Endothelial cell (in vitro differentiated cells): ENCODE results near the gene ZNF841. TPM values are rescaled to one million over a fixed set of nuclear protein-coding genes. Genes with fewer than 3 reads are reported as not detected.
A peak's percentile ranks its signal among the peaks of the same experiment; 100 is the strongest.

Experiments
- DNase-seq: peaks from one replicate; pipeline ENCODE4 v3.0.0; 2021; ENCODE audit warnings: low spot score
- H3K27ac Mint-ChIP-seq: one replicate; pipeline ENCODE4 v1.8.0; 2021; ENCODE audit warnings: mixed read lengths, inconsistent platforms; ENCODE audit not compliant: unreplicated experiment
- H3K27me3 Mint-ChIP-seq: one replicate; pipeline ENCODE4 v1.8.0; 2021; ENCODE audit warnings: mild to moderate bottlenecking, moderate library complexity, mixed read lengths, inconsistent platforms; ENCODE audit not compliant: unreplicated experiment
- H3K36me3 Mint-ChIP-seq: one replicate; pipeline ENCODE4 v1.8.0; 2021; ENCODE audit warnings: mild to moderate bottlenecking, low read depth, mixed read lengths, inconsistent platforms; ENCODE audit not compliant: unreplicated experiment
- H3K4me1 Mint-ChIP-seq: one replicate; pipeline ENCODE4 v1.8.0; 2021; ENCODE audit warnings: mild to moderate bottlenecking, mixed read lengths, inconsistent platforms; ENCODE audit not compliant: unreplicated experiment
- H3K4me3 Mint-ChIP-seq: one replicate; pipeline ENCODE4 v1.8.0; 2021; ENCODE audit warnings: mild to moderate bottlenecking, mixed read lengths, inconsistent platforms; ENCODE audit not compliant: unreplicated experiment
- H3K9me3 Mint-ChIP-seq: one replicate; pipeline ENCODE4 v1.8.0; 2021; ENCODE audit warnings: mixed read lengths, inconsistent platforms; ENCODE audit not compliant: unreplicated experiment
- CTCF ChIP-seq: fragments of 200-600 bp; sonication (generic); IDR thresholded peaks from one replicate; pipeline ENCODE4 v1.5.0; 2021; ENCODE audit warnings: antibody characterized with exemption; ENCODE audit not compliant: unreplicated experiment
- total RNA-seq: library from RNA; stranded (reverse); fragmentation: NEBNext Ultra II Directional; extraction: Animal tissue kit (Norgen Biotek cat#: 25700); gene quantifications from one replicate; pipeline ENCODE4 v1.2.1, GENCODE V29; 2021; ENCODE audit not compliant: unreplicated experiment

ZNF841 gene
- total RNA-seq, 1 donor from 2014 or later: 16.3 TPM

- TF ChIP-seq CTCF: peak; percentile 58
- Mint-ChIP-seq H3K36me3 (peaks cover 54% of the 10 kb centered on the region), H3K4me3 (peak within 1 kb of the TSS; percentile 99), H3K9me3 (peaks cover 10% of the 10 kb centered on the region), H3K4me1 (peaks cover 12% of the 10 kb centered on the region), H3K27ac (peak within 1 kb of the TSS; percentile 97), H3K27me3 (peaks cover 19% of the 10 kb centered on the region)
- peak; percentile 99 for DNase-seq
Observed at GRCh38 chr19:52139252-52140031, 43.9 kb upstream of the ZNF841 start, which contains the start of gene ZNF616. Gene ZNF616 (minus strand): TSS chr19:52139938. CDS start chr19:52130512, 9,426 bp downstream.

- peaks cover 59% of the 10 kb centered on the region for H3K36me3 Mint-ChIP-seq
- DNase-seq: no peak
- H3K4me3 Mint-ChIP-seq: peak overlapping the region; percentile 99
- peak overlapping the region; percentile 97 for H3K27ac Mint-ChIP-seq
- H3K9me3 Mint-ChIP-seq: peaks cover 14% of the 10 kb centered on the region
- peaks cover 12% of the 10 kb centered on the region for H3K4me1 Mint-ChIP-seq
- peaks cover 19% of the 10 kb centered on the region for H3K27me3 Mint-ChIP-seq
- no peak for TF ChIP-seq CTCF
Observed at GRCh38 chr19:52138983-52139251, 43.4 kb upstream of the ZNF841 start.

- peak; percentile 55 for DNase-seq
- peaks cover 19% of the 10 kb centered on the region for H3K27me3 Mint-ChIP-seq
- H3K36me3 Mint-ChIP-seq: peaks cover 62% of the 10 kb centered on the region
- peak overlapping the region; percentile 99 for H3K4me3 Mint-ChIP-seq
- H3K4me1 Mint-ChIP-seq: peaks cover 12% of the 10 kb centered on the region
- H3K27ac Mint-ChIP-seq: peak overlapping the region; percentile 97
- H3K9me3 Mint-ChIP-seq: peaks cover 16% of the 10 kb centered on the region
- TF ChIP-seq CTCF: no peak
Observed at GRCh38 chr19:52138278-52138982, 42.9 kb upstream of the ZNF841 start.

GRCh38 chr19:52120286-52120685 is 24.7 kb upstream of the ZNF841 start:
- no peak for TF ChIP-seq CTCF
- H3K27ac Mint-ChIP-seq: no peak overlapping the region
- DNase-seq: no peak
- H3K4me1 Mint-ChIP-seq: no peaks in the 10 kb centered on the region
- H3K27me3 Mint-ChIP-seq: peaks cover 10% of the 10 kb centered on the region
- peaks cover 93% of the 10 kb centered on the region for H3K36me3 Mint-ChIP-seq
- peak overlapping the region; percentile 39 for H3K4me3 Mint-ChIP-seq
- H3K9me3 Mint-ChIP-seq: peaks cover 72% of the 10 kb centered on the region
